Thoracic aorta (tissue), 2 donors: ENCODE data around the gene BMP6. TPM values are rescaled to one million over a fixed set of nuclear protein-coding genes. Genes with fewer than 3 reads are reported as not detected.

Experiments
- ATAC-seq: fragments of 150-250 bp; one replicate; pipeline ENCODE4 v1.8.0; 2017; ENCODE audit warnings: low read depth; ENCODE audit not compliant: insufficient number of reproducible peaks, low FRiP score
- DNase-seq: peaks from one replicate; pipeline ENCODE4 v3.0.0-alpha.2; 2020; ENCODE audit warnings: low spot score
- H3K27ac ChIP-seq, 2 donors: fragments of 200-600 bp; sonication (generic); 1 replicate in 1 of 2; 2 replicates in 1 of 2; pipeline ENCODE4 v1.5.1; 2016; ENCODE audit warnings: mild to moderate bottlenecking in 2 of 2, moderate library complexity in 2 of 2
- H3K27me3 ChIP-seq: fragments of 200-600 bp; sonication (generic); replicated peaks from 2 replicates; pipeline ENCODE4 v1.6.0; 2016; ENCODE audit warnings: mild to moderate bottlenecking; ENCODE audit not compliant: insufficient read depth
- H3K36me3 ChIP-seq: fragments of 200-600 bp; sonication (generic); one replicate; pipeline ENCODE4 v1.5.1; 2016
- H3K4me1 ChIP-seq, 2 donors: fragments of 200-600 bp; sonication (generic); 1 replicate in 1 of 2; 2 replicates in 1 of 2; pipeline versions ENCODE4 v1.5.1 to v1.6.0; 2016; ENCODE audit warnings: low read depth in 2 of 2, mild to moderate bottlenecking in 1 of 2; ENCODE audit not compliant: control insufficient read depth in 1 of 2
- H3K4me3 ChIP-seq: fragments of 200-600 bp; sonication (generic); 2 replicates; pipeline ENCODE4 v1.5.1; 2016; ENCODE audit warnings: mild to moderate bottlenecking
- H3K9me3 ChIP-seq: fragments of 200-600 bp; sonication (generic); 2 replicates; pipeline ENCODE4 v1.5.1; 2016
- total RNA-seq, 2 donors: library from RNA; depleted of rRNA; stranded (reverse); fragments of >200 nt; gene quantifications; one replicate each; pipeline versions ENCODE4 v1.1.0 to v1.2.3, GENCODE V29; 2016
- TF ChIP-seq, protein P1 (sequence below): fragments of 200-600 bp; sonication (generic); IDR thresholded peaks from one replicate; pipeline ENCODE4 v1.5.1; 2019; ENCODE audit warnings: antibody characterized with exemption

BMP6 gene
- total RNA-seq, 2 donors from 2014 or later: 4.7 TPM

DNA sequence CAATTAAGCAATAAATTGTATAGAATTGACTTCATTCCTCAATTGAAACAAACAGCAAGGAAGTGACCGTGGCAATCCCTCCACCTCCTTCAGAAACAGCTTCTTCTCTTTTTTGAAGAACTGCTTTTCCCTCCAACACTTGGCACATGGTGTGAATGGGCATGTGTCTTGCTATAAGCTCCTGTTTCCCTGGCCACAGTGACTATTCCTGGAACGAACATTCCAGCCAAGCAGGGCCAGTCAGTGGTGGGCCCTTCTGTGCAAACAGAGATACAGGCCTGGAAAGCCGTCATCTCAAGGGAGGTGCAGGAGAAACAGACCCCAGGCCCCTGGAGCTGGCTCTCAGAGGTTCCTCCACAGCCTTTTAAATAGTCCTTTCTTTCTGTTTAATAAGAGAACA lies 177.8 kb downstream of the BMP6 start:
- ATAC-seq (no peak), DNase-seq (no peak)
- Histone ChIP-seq H3K4me1 (peaks cover 0 to 5% of the 10 kb centered on the region in 2 donors), H3K27ac (no peak overlapping the region), H3K36me3 (peaks cover 49% of the 10 kb centered on the region), H3K4me3 (no peak overlapping the region), H3K9me3 (no peaks in the 10 kb centered on the region), H3K27me3 (no peaks in the 10 kb centered on the region)
- TF ChIP-seq, protein P1, sequence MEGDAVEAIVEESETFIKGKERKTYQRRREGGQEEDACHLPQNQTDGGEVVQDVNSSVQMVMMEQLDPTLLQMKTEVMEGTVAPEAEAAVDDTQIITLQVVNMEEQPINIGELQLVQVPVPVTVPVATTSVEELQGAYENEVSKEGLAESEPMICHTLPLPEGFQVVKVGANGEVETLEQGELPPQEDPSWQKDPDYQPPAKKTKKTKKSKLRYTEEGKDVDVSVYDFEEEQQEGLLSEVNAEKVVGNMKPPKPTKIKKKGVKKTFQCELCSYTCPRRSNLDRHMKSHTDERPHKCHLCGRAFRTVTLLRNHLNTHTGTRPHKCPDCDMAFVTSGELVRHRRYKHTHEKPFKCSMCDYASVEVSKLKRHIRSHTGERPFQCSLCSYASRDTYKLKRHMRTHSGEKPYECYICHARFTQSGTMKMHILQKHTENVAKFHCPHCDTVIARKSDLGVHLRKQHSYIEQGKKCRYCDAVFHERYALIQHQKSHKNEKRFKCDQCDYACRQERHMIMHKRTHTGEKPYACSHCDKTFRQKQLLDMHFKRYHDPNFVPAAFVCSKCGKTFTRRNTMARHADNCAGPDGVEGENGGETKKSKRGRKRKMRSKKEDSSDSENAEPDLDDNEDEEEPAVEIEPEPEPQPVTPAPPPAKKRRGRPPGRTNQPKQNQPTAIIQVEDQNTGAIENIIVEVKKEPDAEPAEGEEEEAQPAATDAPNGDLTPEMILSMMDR: no peak

DNA sequence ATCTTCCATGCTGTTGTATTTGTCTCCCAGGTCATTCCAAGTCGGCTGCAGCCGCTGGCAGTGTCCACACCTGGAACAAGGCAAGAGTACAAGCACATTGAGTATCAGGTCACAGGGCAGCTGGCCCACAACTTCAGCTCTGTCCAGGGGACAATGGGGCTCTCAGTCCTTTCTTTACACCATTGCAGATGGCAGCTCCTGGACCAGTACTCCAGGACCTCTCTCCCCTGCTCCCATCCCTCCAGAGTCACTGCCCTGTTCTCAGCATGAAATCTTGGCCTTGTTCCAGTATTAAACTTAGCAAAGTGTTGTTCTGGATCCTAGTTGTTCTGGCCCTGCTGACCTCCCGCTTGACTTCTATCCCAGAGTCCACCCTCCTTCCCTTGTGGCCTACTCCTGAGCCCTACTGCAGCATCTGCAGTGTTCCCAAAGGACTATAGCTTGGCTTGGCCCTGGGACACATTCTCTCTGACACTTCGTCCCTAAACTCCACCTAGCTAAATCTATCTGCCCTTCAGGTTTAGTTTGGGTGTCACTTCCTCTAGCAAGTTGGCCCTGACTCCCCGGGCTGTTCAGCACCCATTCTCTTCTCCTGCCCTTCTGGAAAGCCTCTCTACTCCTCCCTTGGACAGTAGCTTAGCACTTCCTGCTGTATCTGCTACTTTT lies 178.9 kb downstream of the BMP6 start:
- H3K4me1 ChIP-seq: peaks cover 7 to 15% of the 10 kb centered on the region in 2 donors
- H3K9me3 ChIP-seq: no peaks in the 10 kb centered on the region
- no peaks in the 10 kb centered on the region for H3K27me3 ChIP-seq
- ATAC-seq (no peak), DNase-seq (no peak)
- H3K4me3 ChIP-seq: no peak overlapping the region
- TF ChIP-seq, protein P1: no peak
- H3K36me3 ChIP-seq: peaks cover 44% of the 10 kb centered on the region
- no peak overlapping the region for H3K27ac ChIP-seq

DNA sequence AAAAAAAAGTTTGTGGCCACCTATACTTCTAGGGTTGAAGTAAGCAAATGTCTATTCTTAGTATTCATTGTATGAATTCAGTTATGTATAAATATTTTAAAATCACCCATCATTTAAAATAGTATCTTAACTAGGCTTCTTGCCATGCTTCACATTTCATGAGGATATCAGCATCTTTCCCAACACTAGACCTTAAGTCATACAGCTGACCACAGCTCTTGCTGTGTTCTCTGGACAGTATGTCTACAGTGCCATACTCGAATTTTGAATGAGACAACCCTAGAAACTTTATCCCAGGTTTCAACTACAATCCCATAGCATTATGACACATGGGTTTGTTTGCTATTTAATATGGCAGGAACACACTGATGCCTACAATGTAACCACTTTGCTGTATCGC lies 179.5 kb downstream of the BMP6 start:
- ATAC-seq (no peak), DNase-seq (no peak)
- peaks cover 7 to 15% of the 10 kb centered on the region in 2 donors for H3K4me1 ChIP-seq
- no peaks in the 10 kb centered on the region for H3K27me3 ChIP-seq
- H3K4me3 ChIP-seq: no peak overlapping the region
- no peaks in the 10 kb centered on the region for H3K9me3 ChIP-seq
- TF ChIP-seq, protein P1: no peak
- H3K36me3 ChIP-seq: peaks cover 42% of the 10 kb centered on the region
- H3K27ac ChIP-seq: no peak overlapping the region

DNA sequence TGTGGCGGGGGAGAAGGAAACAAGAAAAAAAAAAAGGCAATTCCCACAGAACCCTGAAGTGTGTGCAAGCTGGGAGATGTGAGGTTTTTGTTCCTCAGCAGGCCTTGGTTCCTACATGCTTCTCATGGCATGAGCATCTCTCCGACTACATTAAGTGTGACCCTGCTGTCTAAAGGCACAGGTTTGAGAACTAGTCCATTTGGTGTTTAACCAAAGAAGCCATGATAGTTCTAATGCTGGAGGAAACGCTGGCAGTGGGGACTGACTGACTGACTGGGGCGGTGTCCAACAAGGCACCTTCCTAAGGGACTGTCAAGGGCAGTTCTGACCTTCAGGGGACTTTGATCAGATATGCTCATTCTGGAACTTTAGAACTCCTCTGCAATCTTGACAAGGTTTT lies 180.8 kb downstream of the BMP6 start:
- H3K9me3 ChIP-seq: no peaks in the 10 kb centered on the region
- H3K27ac ChIP-seq: no peak overlapping the region
- no peak for DNase-seq
- H3K36me3 ChIP-seq: peaks cover 29% of the 10 kb centered on the region
- H3K27me3 ChIP-seq: no peaks in the 10 kb centered on the region
- H3K4me1 ChIP-seq: peaks cover 7 to 15% of the 10 kb centered on the region in 2 donors
- TF ChIP-seq, protein P1: no peak
- no peak for ATAC-seq
- H3K4me3 ChIP-seq: no peak overlapping the region

DNA sequence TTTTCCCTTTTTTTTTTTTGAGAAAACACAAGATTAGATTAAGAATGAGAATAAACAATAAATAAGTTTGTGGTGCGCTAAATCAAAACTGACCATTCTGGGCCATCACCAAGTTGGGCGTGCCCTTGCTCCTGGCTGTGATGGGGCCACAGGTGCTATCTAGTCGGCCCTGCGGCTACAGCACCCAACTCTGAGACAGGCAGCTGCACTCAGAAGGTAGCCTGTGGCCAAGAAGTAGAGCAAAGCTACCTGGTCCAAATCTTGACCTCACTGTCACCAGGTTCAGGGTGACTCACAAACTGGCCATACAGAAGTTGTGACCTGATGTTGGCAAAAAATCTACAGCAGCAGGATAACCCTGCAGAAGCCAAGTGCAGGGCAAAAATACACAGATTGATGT lies 181.3 kb downstream of the BMP6 start:
- Histone ChIP-seq H3K4me1 (peaks cover 7 to 15% of the 10 kb centered on the region in 2 donors), H3K9me3 (no peaks in the 10 kb centered on the region), H3K36me3 (peaks cover 26% of the 10 kb centered on the region), H3K27me3 (no peaks in the 10 kb centered on the region), H3K4me3 (no peak overlapping the region), H3K27ac (no peak overlapping the region)
- TF ChIP-seq, protein P1: no peak
- ATAC-seq (no peak), DNase-seq (no peak)
